SU-DHL-6 (cell line): Measurements from ENCODE around the gene TNP2.

Source experiments
- CTCF ChIP-seq: fragments of 200-600 bp; sonication (generic); IDR thresholded peaks from one replicate; pipeline ENCODE4 v1.5.1; 2017; ENCODE audit warnings: antibody characterized with exemption, mild to moderate bottlenecking, low read length, moderate library complexity; ENCODE audit not compliant: insufficient read depth, poor library complexity, severe bottlenecking
- EZH2phosphoT487 ChIP-seq: fragments of 200-600 bp; sonication (generic), shearing (Covaris generic); conservative IDR thresholded peaks from 2 replicates; pipeline ENCODE4 v1.6.1; 2018; ENCODE audit warnings: mild to moderate bottlenecking, antibody characterized with exemption, low read length, moderate library complexity, mixed read lengths

GRCh38 chr16:11283820-11284248 is 14.7 kb upstream of the TNP2 start:
- TF ChIP-seq CTCF (no peak), EZH2phosphoT487 (no peak)
